T-helper 17 cell (primary cell): ENCODE data around the gene DQX1. TPM values are rescaled to one million over a fixed set of nuclear protein-coding genes. Genes with fewer than 3 reads are reported as not detected.

Experiments
- ATAC-seq: fragments of 150-1000 bp; cut with Tn5 transposase; 2 replicates; pipeline ENCODE4 v1.10.0; 2021; ENCODE audit warnings: mild to moderate bottlenecking, moderate library complexity
- DNase-seq, 3 donors: peaks; one replicate each; pipeline versions ENCODE4 v3.0.0 to v3.0.0-alpha.2; 2020 to 2021
- H3K9me3 ChIP-seq: one replicate; pipeline ENCODE4 v1.7.0; 2013; ENCODE audit warnings: low read length, mild to moderate bottlenecking; ENCODE audit not compliant: control insufficient read depth, poor library complexity, severe bottlenecking
- H3K27ac Mint-ChIP-seq: one replicate; pipeline ENCODE4 v1.8.0; 2022; ENCODE audit warnings: mild to moderate bottlenecking, moderate library complexity, mixed read lengths
- H3K27me3 Mint-ChIP-seq: one replicate; pipeline ENCODE4 v1.8.0; 2022; ENCODE audit warnings: mixed read lengths
- H3K36me3 Mint-ChIP-seq: one replicate; pipeline ENCODE4 v1.8.0; 2022; ENCODE audit warnings: low read depth, mixed read lengths
- H3K4me1 Mint-ChIP-seq: one replicate; pipeline ENCODE4 v1.8.0; 2022; ENCODE audit warnings: mild to moderate bottlenecking, mixed read lengths
- H3K4me3 Mint-ChIP-seq: one replicate; pipeline ENCODE4 v1.8.0; 2022; ENCODE audit warnings: mild to moderate bottlenecking, moderate library complexity, mixed read lengths
- total RNA-seq, 4 donors: library from RNA in 2 of 4; stranded (reverse) in 2 of 4; gene quantifications; one replicate each; pipeline ENCODE4 v1.2.3 and lab custom pipeline; 2022 to 2026

Gene DQX1, protein sequence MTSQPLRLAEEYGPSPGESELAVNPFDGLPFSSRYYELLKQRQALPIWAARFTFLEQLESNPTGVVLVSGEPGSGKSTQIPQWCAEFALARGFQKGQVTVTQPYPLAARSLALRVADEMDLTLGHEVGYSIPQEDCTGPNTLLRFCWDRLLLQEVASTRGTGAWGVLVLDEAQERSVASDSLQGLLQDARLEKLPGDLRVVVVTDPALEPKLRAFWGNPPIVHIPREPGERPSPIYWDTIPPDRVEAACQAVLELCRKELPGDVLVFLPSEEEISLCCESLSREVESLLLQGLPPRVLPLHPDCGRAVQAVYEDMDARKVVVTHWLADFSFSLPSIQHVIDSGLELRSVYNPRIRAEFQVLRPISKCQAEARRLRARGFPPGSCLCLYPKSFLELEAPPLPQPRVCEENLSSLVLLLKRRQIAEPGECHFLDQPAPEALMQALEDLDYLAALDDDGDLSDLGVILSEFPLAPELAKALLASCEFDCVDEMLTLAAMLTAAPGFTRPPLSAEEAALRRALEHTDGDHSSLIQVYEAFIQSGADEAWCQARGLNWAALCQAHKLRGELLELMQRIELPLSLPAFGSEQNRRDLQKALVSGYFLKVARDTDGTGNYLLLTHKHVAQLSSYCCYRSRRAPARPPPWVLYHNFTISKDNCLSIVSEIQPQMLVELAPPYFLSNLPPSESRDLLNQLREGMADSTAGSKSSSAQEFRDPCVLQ
- total RNA-seq (under 1 TPM in 1 of 2 donors, not detected in 1; 0.23 TPM), total RNA-seq (lab: John Stamatoyannopoulos, UW) (0 to 0.30 reads per million in 2 donors)

DNA sequence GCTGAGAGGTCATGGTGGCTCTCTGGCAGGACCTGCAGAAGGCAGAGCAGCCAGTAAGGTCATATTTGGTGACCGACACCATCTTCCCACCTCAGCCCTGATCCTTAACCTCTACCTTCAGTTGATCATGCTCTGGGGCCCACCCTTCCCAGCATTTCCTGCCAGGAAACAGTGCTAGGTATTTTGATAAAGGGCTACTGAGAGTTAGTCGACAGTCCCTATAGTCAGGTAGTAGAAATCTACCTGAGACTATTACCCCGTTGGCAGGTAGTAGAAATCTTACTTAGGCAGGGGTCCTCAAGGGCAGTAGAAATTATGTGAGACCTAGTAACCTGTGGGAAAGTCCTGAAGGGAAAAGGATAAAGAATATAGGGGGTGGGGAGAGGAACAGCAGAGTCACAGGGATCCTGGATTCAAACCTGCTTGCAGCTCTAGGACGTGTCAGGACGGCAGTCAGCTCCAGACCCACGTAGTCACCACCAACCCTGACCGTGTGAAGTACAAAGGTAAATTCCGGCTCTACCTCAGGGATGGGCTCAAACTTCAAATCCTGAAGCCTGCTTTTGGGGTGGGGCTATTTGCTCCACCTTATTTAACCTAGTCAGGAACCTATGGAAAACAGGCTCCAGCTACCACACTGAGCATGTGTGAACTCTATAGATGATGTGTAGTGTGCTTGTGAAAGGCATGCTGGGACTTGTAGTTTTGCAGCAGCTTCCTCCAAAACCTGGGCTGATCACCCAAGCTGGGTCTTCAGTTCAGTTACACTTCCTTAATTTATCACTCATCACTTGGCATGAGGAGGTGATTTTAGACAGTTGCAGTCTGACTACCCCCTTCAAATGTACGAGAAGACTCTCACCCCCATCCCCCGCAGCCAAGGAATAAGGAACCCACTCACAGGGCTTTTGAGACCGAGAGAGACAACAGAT is at the start of gene DQX1:
DQX1 (minus strand) TSS at position 515 of the 932 bp plus-strand sequence; CDS start at position 13, 502 bp downstream.
- ATAC-seq (no peak), DNase-seq (no peak)
- H3K9me3 ChIP-seq, result no peaks in the 10 kb centered on the region
- H3K27ac Mint-ChIP-seq, result peak within 1 kb of the TSS; percentile 41
- H3K27me3 Mint-ChIP-seq, result no peaks in the 10 kb centered on the region
- H3K4me1 Mint-ChIP-seq, result peaks cover 24% of the 10 kb centered on the region
- H3K36me3 Mint-ChIP-seq, result peaks cover 11% of the 10 kb centered on the region
- no peak within 1 kb of the TSS for H3K4me3 Mint-ChIP-seq

GRCh38 chr2:74575320-74575719 is 49.3 kb upstream of the DQX1 start:
- H3K36me3 Mint-ChIP-seq, result no peaks in the 10 kb centered on the region
- H3K4me1 Mint-ChIP-seq, result peaks cover 16% of the 10 kb centered on the region

DNA sequence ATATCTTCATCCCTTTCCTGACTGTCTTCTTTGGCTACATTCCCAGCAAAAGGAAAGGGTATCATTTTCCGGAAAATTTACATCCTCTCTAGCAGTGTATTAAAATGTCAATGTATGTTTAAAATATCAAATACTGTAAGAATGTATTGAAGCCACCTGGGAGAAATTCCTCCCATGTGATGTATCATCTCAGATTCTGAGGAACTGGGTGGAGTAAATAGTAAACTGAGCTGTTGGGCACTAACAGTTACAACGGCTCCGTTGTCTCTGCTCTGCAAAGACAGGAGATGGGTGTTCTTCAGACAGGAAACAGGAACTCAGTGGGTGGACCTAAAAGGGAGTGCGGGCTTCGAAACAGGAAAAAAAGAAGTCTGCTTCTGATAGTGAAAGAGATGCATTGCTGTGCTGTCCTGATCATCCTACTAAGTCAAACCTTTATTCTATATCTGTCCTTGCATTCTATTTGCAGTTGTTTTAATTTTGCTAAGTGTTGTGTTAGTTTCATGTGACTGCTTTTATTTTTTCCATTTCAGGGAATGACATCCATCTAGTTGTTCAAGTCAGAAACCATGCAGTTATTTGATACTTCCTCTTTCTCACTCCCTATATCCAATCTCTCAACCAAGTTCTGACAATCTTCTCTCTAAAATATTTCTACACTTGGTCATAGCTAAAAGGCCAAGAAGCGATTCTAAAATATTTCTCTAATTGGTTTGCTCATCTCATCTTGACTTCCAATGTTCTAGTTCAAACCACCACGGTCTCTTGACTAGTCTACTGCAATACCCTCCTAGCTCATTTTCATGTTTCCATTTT is 47.9 kb upstream of the DQX1 start:
- Mint-ChIP-seq H3K4me1 (peaks cover 14% of the 10 kb centered on the region), H3K4me3 (peak overlapping the region; percentile 82), H3K27ac (peak overlapping the region; percentile 42), H3K36me3 (no peaks in the 10 kb centered on the region), H3K27me3 (peaks cover 14% of the 10 kb centered on the region)
- DNase-seq (no peak), ATAC-seq (peak; percentile 84)
- H3K9me3 ChIP-seq, result no peaks in the 10 kb centered on the region

More at GRCh38 chr2:74575320-74575719, 49.3 kb upstream of the DQX1 start:
- no peak for DNase-seq
- no peak for ATAC-seq
- no peak overlapping the region for H3K4me3 Mint-ChIP-seq
- H3K27ac Mint-ChIP-seq, result no peak overlapping the region
- H3K27me3 Mint-ChIP-seq, result peaks cover 25% of the 10 kb centered on the region
- H3K9me3 ChIP-seq, result no peaks in the 10 kb centered on the region

DNA sequence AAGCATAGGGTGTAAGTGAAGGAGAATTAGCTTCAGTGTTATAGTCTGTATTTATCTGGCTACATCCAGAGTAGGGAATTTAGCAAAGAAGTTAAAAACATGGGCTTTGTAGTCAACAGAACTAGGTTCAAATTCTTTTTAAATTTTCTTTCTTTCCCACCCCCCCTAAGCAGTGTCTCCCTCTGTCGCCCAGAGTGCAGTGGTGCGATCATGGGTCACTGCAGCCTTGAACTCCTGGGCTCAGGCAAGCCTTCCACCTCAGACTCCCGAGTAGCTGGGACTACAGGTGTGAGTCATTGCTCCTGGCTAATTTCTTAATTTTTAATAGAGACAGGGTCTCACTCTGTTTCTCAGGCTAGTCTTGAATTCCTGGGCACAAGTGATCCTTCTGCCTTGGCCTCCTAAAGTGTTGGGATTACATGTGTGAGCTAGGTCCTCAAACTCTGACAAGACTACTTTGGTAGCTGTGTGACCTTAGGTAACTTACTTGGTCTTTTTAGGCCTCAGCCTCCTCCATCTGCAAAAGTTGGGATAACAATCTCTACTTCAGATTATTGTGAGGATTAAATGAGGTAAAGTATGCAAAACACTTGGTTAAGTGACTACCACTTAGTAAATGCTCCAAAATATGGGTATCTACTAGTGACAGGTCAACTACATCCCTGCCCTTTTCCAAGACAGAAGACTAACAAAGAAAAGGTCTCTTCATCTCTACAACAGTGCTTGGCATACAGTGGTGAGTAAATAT is 46.3 kb upstream of the DQX1 start:
- peaks cover 11% of the 10 kb centered on the region for H3K27me3 Mint-ChIP-seq
- ATAC-seq (no peak), DNase-seq (no peak)
- no peak overlapping the region for H3K4me3 Mint-ChIP-seq
- no peaks in the 10 kb centered on the region for H3K9me3 ChIP-seq
- H3K27ac Mint-ChIP-seq, result no peak overlapping the region
- peaks cover 7% of the 10 kb centered on the region for H3K36me3 Mint-ChIP-seq
- peaks cover 14% of the 10 kb centered on the region for H3K4me1 Mint-ChIP-seq

GRCh38 chr2:74571058-74571457 is 45.0 kb upstream of the DQX1 start:
- H3K4me3 Mint-ChIP-seq, result no peak overlapping the region
- DNase-seq, result no peak
- H3K9me3 ChIP-seq, result no peaks in the 10 kb centered on the region
- peaks cover 12% of the 10 kb centered on the region for H3K4me1 Mint-ChIP-seq
- no peak overlapping the region for H3K27ac Mint-ChIP-seq
- no peak for ATAC-seq
- peaks cover 15% of the 10 kb centered on the region for H3K27me3 Mint-ChIP-seq
- peaks cover 7% of the 10 kb centered on the region for H3K36me3 Mint-ChIP-seq

DNA sequence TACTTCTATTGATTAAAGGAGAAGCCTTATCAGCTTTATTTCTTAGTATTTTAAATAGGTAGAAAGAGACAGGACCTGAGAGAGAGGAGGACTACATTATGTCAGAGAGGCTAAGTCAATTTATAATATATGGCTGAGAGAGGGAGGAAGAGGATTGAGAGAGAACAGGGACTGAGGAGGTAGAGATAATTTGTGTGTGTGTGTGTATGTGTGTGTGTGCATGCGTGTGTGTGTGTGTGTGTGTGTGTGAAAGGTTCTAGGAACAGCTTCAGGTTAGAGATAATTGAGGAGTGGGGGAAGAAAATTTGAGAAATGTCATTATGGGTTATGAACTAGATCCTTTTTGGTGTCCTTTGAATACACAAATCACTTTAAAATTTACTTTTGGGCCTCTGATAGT is 43.7 kb upstream of the DQX1 start:
- H3K4me1 Mint-ChIP-seq, result peaks cover 12% of the 10 kb centered on the region
- no peak overlapping the region for H3K4me3 Mint-ChIP-seq
- ATAC-seq, result no peak
- H3K9me3 ChIP-seq, result no peaks in the 10 kb centered on the region
- peaks cover 7% of the 10 kb centered on the region for H3K36me3 Mint-ChIP-seq
- no peak overlapping the region for H3K27ac Mint-ChIP-seq
- no peak for DNase-seq
- peaks cover 19% of the 10 kb centered on the region for H3K27me3 Mint-ChIP-seq

- H3K27me3 Mint-ChIP-seq, result peaks cover 28% of the 10 kb centered on the region
- peaks cover 3% of the 10 kb centered on the region for H3K4me1 Mint-ChIP-seq
- no peaks in the 10 kb centered on the region for H3K9me3 ChIP-seq
- DNase-seq, result no peak
- H3K36me3 Mint-ChIP-seq, result peaks cover 10% of the 10 kb centered on the region
- ATAC-seq, result no peak
- H3K27ac Mint-ChIP-seq, result no peak overlapping the region
- no peak overlapping the region for H3K4me3 Mint-ChIP-seq
Measured at GRCh38 chr2:74567881-74568280, 41.9 kb upstream of the DQX1 start.

DNA sequence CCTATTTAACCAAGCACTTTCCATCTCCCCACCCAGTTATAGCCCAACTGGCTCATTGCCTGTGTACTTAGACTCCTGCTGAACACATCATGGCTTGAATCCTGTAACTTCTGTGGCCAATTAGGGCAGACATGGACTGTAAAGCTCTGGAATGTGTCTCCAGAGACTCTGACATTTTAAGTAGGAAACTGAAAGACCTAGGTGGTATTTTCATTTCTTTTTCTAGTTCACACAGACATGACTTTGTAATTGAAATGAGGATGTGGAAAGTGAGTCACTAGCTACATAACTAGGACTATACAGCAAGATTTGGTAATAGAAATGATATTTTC is 40.7 kb upstream of the DQX1 start:
- peaks cover 38% of the 10 kb centered on the region for H3K27me3 Mint-ChIP-seq
- H3K27ac Mint-ChIP-seq, result no peak overlapping the region
- H3K9me3 ChIP-seq, result no peaks in the 10 kb centered on the region
- DNase-seq, result no peak
- peaks cover 14% of the 10 kb centered on the region for H3K36me3 Mint-ChIP-seq
- ATAC-seq, result no peak
- H3K4me1 Mint-ChIP-seq, result peaks cover 7% of the 10 kb centered on the region
- no peak overlapping the region for H3K4me3 Mint-ChIP-seq

DNA sequence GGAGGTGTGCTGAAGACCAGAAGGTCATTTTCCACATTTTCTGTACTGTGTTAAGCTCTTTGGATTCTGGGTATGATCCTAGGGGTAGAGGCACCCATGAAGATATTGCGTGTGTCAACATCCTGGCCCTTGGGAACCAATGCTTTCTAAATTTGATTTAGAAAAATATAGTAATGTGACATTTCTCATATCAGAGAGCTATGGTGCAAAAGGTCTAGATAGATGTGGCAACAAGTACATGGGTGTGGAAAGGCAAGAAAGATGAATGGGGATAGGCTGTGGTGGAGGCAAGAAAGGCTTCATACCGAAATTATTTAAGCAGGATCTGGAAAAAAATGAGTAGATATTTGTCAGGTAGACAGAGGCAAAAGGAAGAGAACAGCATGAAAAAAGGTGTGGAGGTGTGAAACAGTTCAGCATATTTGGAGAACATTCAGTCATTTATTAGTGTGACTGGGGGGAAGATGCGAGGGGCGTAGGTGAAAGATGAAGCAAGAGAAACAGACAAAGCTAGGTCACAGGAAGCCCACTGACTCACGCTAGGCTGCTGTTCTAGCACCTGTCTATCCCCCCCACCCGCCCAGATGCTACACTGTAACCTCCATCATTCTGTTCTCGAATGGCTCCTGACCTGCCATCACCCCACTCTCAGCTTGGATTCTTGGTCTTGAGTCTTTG is 40.2 kb upstream of the DQX1 start:
- Mint-ChIP-seq H3K27me3 (peaks cover 41% of the 10 kb centered on the region), H3K4me1 (peaks cover 8% of the 10 kb centered on the region), H3K36me3 (peaks cover 17% of the 10 kb centered on the region), H3K27ac (no peak overlapping the region), H3K4me3 (no peak overlapping the region)
- ATAC-seq (no peak), DNase-seq (no peak)
- no peaks in the 10 kb centered on the region for H3K9me3 ChIP-seq

- Mint-ChIP-seq H3K4me1 (peaks cover 14% of the 10 kb centered on the region), H3K27ac (peak overlapping the region; percentile 24), H3K36me3 (peaks cover 17% of the 10 kb centered on the region), H3K4me3 (no peak overlapping the region), H3K27me3 (peaks cover 49% of the 10 kb centered on the region)
- DNase-seq, result no peak
- no peaks in the 10 kb centered on the region for H3K9me3 ChIP-seq
- ATAC-seq, result no peak
Measured at GRCh38 chr2:74564222-74564621, 38.2 kb upstream of the DQX1 start.

DNA sequence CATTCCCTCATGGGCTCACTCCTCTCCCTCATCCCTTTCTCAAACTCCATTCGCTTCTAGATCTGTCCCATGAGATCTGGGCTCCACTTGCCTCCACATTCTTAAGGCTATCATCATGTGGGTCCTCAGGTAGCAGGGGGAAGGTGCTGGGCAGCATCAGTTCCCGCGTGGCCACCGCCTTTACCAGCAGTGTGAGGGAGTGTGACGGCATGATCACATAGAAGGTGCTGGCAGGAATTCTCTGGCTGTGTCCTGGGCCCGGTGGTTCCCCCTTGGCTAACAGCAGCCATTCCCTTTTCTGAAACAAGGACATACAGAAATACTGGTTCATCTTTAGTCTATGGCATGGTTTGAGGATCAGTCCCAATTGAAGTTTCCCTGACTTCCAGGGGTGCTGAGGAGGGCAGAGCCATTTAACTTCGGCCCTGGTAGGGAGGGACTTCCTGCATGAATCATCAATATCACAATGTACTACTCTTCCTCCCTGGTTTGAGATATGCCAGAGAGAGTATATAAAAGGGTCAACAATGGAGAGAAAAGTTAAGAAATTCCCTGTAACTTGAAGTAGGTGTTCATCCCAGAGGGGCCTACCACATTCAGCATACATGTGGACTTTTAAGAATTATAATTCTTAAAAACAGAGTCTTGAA is 36.2 kb upstream of the DQX1 start:
- H3K9me3 ChIP-seq, result no peaks in the 10 kb centered on the region
- Mint-ChIP-seq H3K27ac (peak overlapping the region; percentile 72), H3K36me3 (peaks cover 10% of the 10 kb centered on the region), H3K4me1 (peaks cover 14% of the 10 kb centered on the region), H3K4me3 (no peak overlapping the region), H3K27me3 (peaks cover 39% of the 10 kb centered on the region)
- DNase-seq, result no peak
- no peak for ATAC-seq
